HepG2 (cell line): ENCODE results near the gene ADPRM. TPM values are rescaled to one million over a fixed set of nuclear protein-coding genes. Genes with fewer than 3 reads are reported as not detected.

Experiments used
- ATAC-seq: fragments of 200-7000 bp; cut with Tn5 transposase; 3 replicates; pipeline ENCODE4 v1.9.1; 2020; ENCODE audit warnings: mild to moderate bottlenecking, moderate library complexity
- BruUV-seq: library from RNA; stranded (reverse); fragments of 400-500 nt; replicated peaks from 2 replicates; lab custom pipeline; 2021; lab: Mats Ljungman, UMichigan
- CTCF ChIA-PET: fragments of 300-600 bp; formaldehyde crosslinking; extraction: SDS; loops from one replicate; lab custom pipeline; 2021; ENCODE audit warnings: low total read pairs, inconsistent platforms, low intra/inter-chr PET ratio; lab: Yijun Ruan, JAX
- POLR2A ChIA-PET: fragments of 350-600 bp; sonication (Branson Sonifier 250); formaldehyde crosslinking; loops from one replicate; lab custom pipeline; 2020; ENCODE audit warnings: antibody characterized with exemption, inconsistent platforms; lab: Yijun Ruan, JAX
- DNase-seq: peaks from one replicate; pipeline ENCODE4 v3.0.0-alpha.2; 2015; ENCODE audit warnings: low spot score
- FAIRE-seq: peaks from 3 replicates; lab custom pipeline; 2011; peaks lifted over from hg19 to GRCh38; lab: Jason Lieb, UNC
- H2AFZ ChIP-seq: one replicate; pipeline ENCODE4 v1.6.1; 2011; ENCODE audit warnings: low read length, inconsistent platforms
- H3K27ac ChIP-seq: fragments of 300-600 bp; 3 replicates; pipeline ENCODE4 v1.8.0; 2011; ENCODE audit warnings: mixed run types, mild to moderate bottlenecking, mixed read lengths, low read length, inconsistent platforms; ENCODE audit not compliant: insufficient read depth; ENCODE audit errors: extremely low read length
- H3K27me3 ChIP-seq, 2 experiments: fragments of 200-600 bp in 1 of 2; 2 replicates in 1 of 2; 3 replicates in 1 of 2; pipeline versions ENCODE4 v1.6.0 to v1.8.0; 2011; ENCODE audit warnings: low read length in 2 of 2, mild to moderate bottlenecking in 2 of 2, moderate library complexity in 2 of 2, inconsistent platforms in 1 of 2; ENCODE audit not compliant: insufficient read depth in 2 of 2, control insufficient read depth in 1 of 2
- H3K36me3 ChIP-seq, 2 experiments: fragments of 200-600 bp in 1 of 2; replicated peaks in 1 of 2; 2 replicates in 1 of 2; 3 replicates in 1 of 2; pipeline versions ENCODE4 v1.5.1 to v1.8.0; 2011; ENCODE audit warnings: low read length in 2 of 2, inconsistent platforms in 1 of 2; ENCODE audit not compliant: insufficient read depth in 2 of 2, control insufficient read depth in 1 of 2
- H3K4me1 ChIP-seq: 2 replicates; pipeline ENCODE4 v1.5.1; 2012; ENCODE audit warnings: low read length, inconsistent platforms; ENCODE audit not compliant: insufficient read depth
- H3K4me2 ChIP-seq: 2 replicates; pipeline ENCODE4 v1.6.0; 2011; ENCODE audit warnings: low read depth, low read length, inconsistent platforms
- H3K4me3 ChIP-seq, 3 experiments: fragments of 200-600 bp in 1 of 3; sonication (generic), shearing (Covaris generic) in 1 of 3; replicated peaks in 1 of 3; 2 replicates each; pipeline ENCODE4 v1.5.1; 2011 to 2016; ENCODE audit warnings: low read length in 3 of 3, inconsistent platforms in 2 of 3, low read depth in 2 of 3, mild to moderate bottlenecking in 2 of 3, control low read depth in 1 of 3, mixed read lengths in 1 of 3; ENCODE audit not compliant: insufficient read depth in 1 of 3
- H3K79me2 ChIP-seq: one replicate; pipeline ENCODE4 v1.6.1; 2011; ENCODE audit warnings: low read length, inconsistent platforms; ENCODE audit not compliant: insufficient read depth
- H3K9ac ChIP-seq: 2 replicates; pipeline ENCODE4 v1.6.0; 2011; ENCODE audit warnings: mild to moderate bottlenecking, low read depth, low read length, inconsistent platforms; ENCODE audit not compliant: insufficient read depth
- H3K9me3 ChIP-seq: 2 replicates; pipeline ENCODE4 v1.5.1; 2012; ENCODE audit warnings: mild to moderate bottlenecking, low read length
- H4K20me1 ChIP-seq: 2 replicates; pipeline ENCODE4 v1.6.0; 2011; ENCODE audit warnings: inconsistent platforms, mild to moderate bottlenecking, low read length, moderate library complexity; ENCODE audit not compliant: insufficient read depth
- CC2D1A ChIP-seq: sonication (generic); formaldehyde crosslinking; IDR thresholded peaks from 2 replicates; pipeline ENCODE4 v1.8.1; 2023; ENCODE audit warnings: mild to moderate bottlenecking, missing genetic modification reagents
- MLX ChIP-seq: IDR thresholded peaks from 2 replicates; pipeline ENCODE4 v1.6.1; 2016
- RFX3 ChIP-seq: IDR thresholded peaks from 2 replicates; pipeline ENCODE4 v1.6.1; 2016; ENCODE audit warnings: missing biosample characterization, missing genetic modification reagents
- SAP130 ChIP-seq: IDR thresholded peaks from 2 replicates; pipeline ENCODE4 v1.6.1; 2016; ENCODE audit warnings: low read depth
- SMAD3 ChIP-seq: sonication (generic); formaldehyde crosslinking; IDR thresholded peaks from 2 replicates; pipeline ENCODE4 v1.4.0; 2020; ENCODE audit warnings: missing genetic modification reagents
- ZBTB39 ChIP-seq: sonication (generic); formaldehyde crosslinking; IDR thresholded peaks from 2 replicates; pipeline ENCODE4 v1.5.0; 2020; ENCODE audit warnings: missing genetic modification reagents
- ZFX ChIP-seq: sonication (generic); formaldehyde crosslinking; IDR thresholded peaks from 2 replicates; pipeline ENCODE4 v1.4.0; 2020; ENCODE audit warnings: mild to moderate bottlenecking, low read depth, missing genetic modification reagents, moderate library complexity
- ZNF296 ChIP-seq: sonication (generic); formaldehyde crosslinking; conservative IDR thresholded peaks from 2 replicates; pipeline ENCODE4 v1.5.0; 2020; ENCODE audit warnings: mild to moderate bottlenecking, missing genetic modification reagents
- ZNF766 ChIP-seq: sonication (generic); formaldehyde crosslinking; IDR thresholded peaks from 2 replicates; pipeline ENCODE4 v1.5.0; 2020; ENCODE audit warnings: missing genetic modification reagents, borderline replicate concordance
- ZNF883 ChIP-seq: sonication (generic); formaldehyde crosslinking; IDR thresholded peaks from 2 replicates; pipeline ENCODE4 v1.5.1; 2020; ENCODE audit warnings: mild to moderate bottlenecking, missing genetic modification reagents; ENCODE audit errors: not compliant biosample characterization
- WGBS: methylation state at CpG from one replicate; pipeline ENCODE4 v1.1.6; 2017; ENCODE audit warnings: low lambda C conversion rate; 5-methylcytosine and 5-hydroxymethylcytosine counted together
- in situ Hi-C: cut with HindIII; loops from 2 replicates; pipeline ENCODE4 v1.10.0; 2017; ENCODE audit warnings: low pct_unique_long_range_greater_than_20kb; ENCODE audit not compliant: extremely low pct_ligation_motif_present
- intact Hi-C: fragments of 100-400 bp; cut with micrococcal nuclease; formaldehyde crosslinking; loops from one replicate; pipeline ENCODE4 v1.10.0; 2022; ENCODE audit not compliant: unreplicated experiment
- polyA plus RNA-seq, 8 experiments: library from polyadenylated mRNA; depleted of rRNA in 3 of 8; stranded (reverse) in 7 of 8; unstranded in 1 of 8; fragments of >200 nt; fragmentation: Illumina TruSeq in 4 of 8; extraction: Trizol in 4 of 8; gene quantifications; 2 replicates each; pipeline versions ENCODE4 v1.2.1 to v1.2.3, GENCODE V29; 2011 to 2016; ENCODE audit warnings: low read depth in 4 of 8, missing spikeins in 1 of 8, mixed read lengths in 1 of 8; ENCODE audit not compliant: insufficient read depth in 1 of 8
- total RNA-seq, 5 experiments: library from RNA; depleted of rRNA; stranded (reverse); fragments of >200 nt; fragmentation: Illumina TruSeq; extraction: Trizol; gene quantifications; 2 replicates each; pipeline ENCODE4 v1.2.3, GENCODE V29; 2016; ENCODE audit warnings: low read depth in 1 of 5
- TF ChIP-seq, protein P1 (sequence below): sonication (generic); formaldehyde crosslinking; IDR thresholded peaks from 2 replicates; pipeline ENCODE4 v1.5.0; 2020; ENCODE audit warnings: missing genetic modification reagents

The ADPRM gene
- total and polyA plus RNA-seq, 2 of the 13 experiments (the other 11 are each of a cell fraction or from before 2014, with no cell fraction given), result 5.6 to 10.8 TPM

- H4K20me1 ChIP-seq, result no peaks in the 10 kb centered on the region
- no peak overlapping the region for H3K4me2 ChIP-seq
- in situ Hi-C loops (no loop called here), intact Hi-C loops (loop anchor here (5.0 kb wide), 1 partner anchor 92 kb away; no protein-coding TSS in a partner anchor)
- 51% methylated on average over 14 of the region's 14 CpGs for WGBS
- no peak overlapping the region for H3K4me3 ChIP-seq
- CTCF ChIA-PET, result no interaction called here
- H3K9ac ChIP-seq, result no peak overlapping the region
- H3K4me1 ChIP-seq, result peaks cover 37% of the 10 kb centered on the region
- no peak overlapping the region for H3K27ac ChIP-seq
- no TSS peak for BruUV-seq
- FAIRE-seq (no peak), ATAC-seq (no peak), DNase-seq (no peak)
- H3K36me3 ChIP-seq, result no peaks in the 10 kb centered on the region
- POLR2A ChIA-PET, result no interaction called here
- H3K27me3 ChIP-seq, result peaks cover 2 to 3% of the 10 kb centered on the region in 2 experiments; a peak in 2 of 5 replicates
- H2AFZ ChIP-seq, result no peak overlapping the region
- no peaks in the 10 kb centered on the region for H3K9me3 ChIP-seq
- TF ChIP-seq ZBTB39 (CRISPR knock-in tag), result no peak
- TF ChIP-seq ZNF883, result no peak
- TF ChIP-seq ZFX (CRISPR knock-in tag), result no peak
- TF ChIP-seq SAP130 (CRISPR knock-in tag), result no peak
- no peak for TF ChIP-seq RFX3
- no peak for TF ChIP-seq CC2D1A (CRISPR knock-in tag)
- no peak for TF ChIP-seq SMAD3 (CRISPR knock-in tag)
- TF ChIP-seq ZNF766 (CRISPR knock-in tag), result no peak
- TF ChIP-seq, protein P1, sequence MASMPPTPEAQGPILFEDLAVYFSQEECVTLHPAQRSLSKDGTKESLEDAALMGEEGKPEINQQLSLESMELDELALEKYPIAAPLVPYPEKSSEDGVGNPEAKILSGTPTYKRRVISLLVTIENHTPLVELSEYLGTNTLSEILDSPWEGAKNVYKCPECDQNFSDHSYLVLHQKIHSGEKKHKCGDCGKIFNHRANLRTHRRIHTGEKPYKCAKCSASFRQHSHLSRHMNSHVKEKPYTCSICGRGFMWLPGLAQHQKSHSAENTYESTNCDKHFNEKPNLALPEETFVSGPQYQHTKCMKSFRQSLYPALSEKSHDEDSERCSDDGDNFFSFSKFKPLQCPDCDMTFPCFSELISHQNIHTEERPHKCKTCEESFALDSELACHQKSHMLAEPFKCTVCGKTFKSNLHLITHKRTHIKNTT (CRISPR knock-in tag), result no peak
- TF ChIP-seq ZNF296 (CRISPR knock-in tag), result no peak
- TF ChIP-seq MLX (CRISPR knock-in tag), result no peak
- no peaks in the 10 kb centered on the region for H3K79me2 ChIP-seq
These were observed 57.6 kb downstream of the ADPRM start for GRCh38 chr17:10754861-10755591.
